VCaP (cell line): Measurements from ENCODE around the gene SLC22A16.

ENCODE experiments used
- H3K27ac ChIP-seq: fragments of 450-650 bp; 2 replicates; pipeline ENCODE4 v1.5.1; 2017
- CTCF ChIP-seq: fragments of 450-650 bp; conservative IDR thresholded peaks from 2 replicates; pipeline ENCODE4 v1.5.1; 2017; ENCODE audit warnings: mild to moderate bottlenecking, moderate library complexity

SLC22A16 gene

GRCh38 chr6:110387986-110388385, 88.4 kb downstream of the SLC22A16 start:
- peak overlapping the region; percentile 93 for H3K27ac ChIP-seq
- TF ChIP-seq CTCF: no peak

GRCh38 chr6:110385458-110385863, 91.0 kb downstream of the SLC22A16 start:
- TF ChIP-seq CTCF: no peak
- H3K27ac ChIP-seq: no peak overlapping the region

- no peak for TF ChIP-seq CTCF
- H3K27ac ChIP-seq: no peak overlapping the region
Measured at GRCh38 chr6:110378552-110378951, 97.9 kb downstream of the SLC22A16 start.
